GM23338 (cell line): Measurements from ENCODE around the gene PEX10. TPM values are rescaled to one million over a fixed set of nuclear protein-coding genes. Genes with fewer than 3 reads are reported as not detected.

Source experiments
- ATAC-seq: fragments of 200-7000 bp; cut with Tn5 transposase; 3 replicates; pipeline ENCODE4 v1.9.1; 2020
- DNase-seq: peaks from one replicate; pipeline ENCODE4 v3.0.0-alpha.2; 2015; ENCODE audit warnings: low spot score
- H2AFZ ChIP-seq: fragments of 200-600 bp; sonication (generic); 2 replicates; pipeline ENCODE4 v1.8.0; 2016; ENCODE audit warnings: antibody characterized with exemption, mild to moderate bottlenecking, moderate library complexity
- H3F3A ChIP-seq: fragments of 200-600 bp; sonication (generic); replicated peaks from 2 replicates; pipeline ENCODE4 v1.8.0; 2017; ENCODE audit warnings: antibody characterized with exemption, mixed run types, low read depth
- H3K27ac ChIP-seq: fragments of 200-600 bp; sonication (generic); 2 replicates; pipeline ENCODE4 v1.6.1; 2016; ENCODE audit warnings: low read depth
- H3K27me3 ChIP-seq: fragments of 200-600 bp; sonication (generic); 2 replicates; pipeline ENCODE4 v1.8.0; 2016; ENCODE audit warnings: mild to moderate bottlenecking, mixed run types, moderate library complexity; ENCODE audit not compliant: insufficient read depth
- H3K36me3 ChIP-seq: fragments of 200-600 bp; sonication (generic); 2 replicates; pipeline ENCODE4 v1.8.0; 2016; ENCODE audit warnings: mild to moderate bottlenecking; ENCODE audit not compliant: insufficient read depth
- H3K4me1 ChIP-seq: fragments of 200-600 bp; sonication (generic); 2 replicates; pipeline ENCODE4 v1.8.0; 2016; ENCODE audit warnings: mild to moderate bottlenecking, moderate library complexity; ENCODE audit not compliant: insufficient read depth
- H3K4me2 ChIP-seq: fragments of 200-600 bp; sonication (generic); 2 replicates; pipeline ENCODE4 v1.7.1; 2017; ENCODE audit warnings: mixed run types
- H3K4me3 ChIP-seq: fragments of 200-600 bp; sonication (generic); 2 replicates; pipeline ENCODE4 v1.6.1; 2016; ENCODE audit warnings: mixed run types
- H3K79me2 ChIP-seq: fragments of 200-600 bp; sonication (generic); replicated peaks from 2 replicates; pipeline ENCODE4 v1.8.0; 2017; ENCODE audit warnings: mild to moderate bottlenecking; ENCODE audit not compliant: insufficient read depth
- H3K9me2 ChIP-seq: fragments of 200-600 bp; sonication (generic); 2 replicates; pipeline ENCODE4 v1.8.0; 2017; ENCODE audit not compliant: insufficient read depth
- H4K20me1 ChIP-seq: fragments of 200-600 bp; sonication (generic); replicated peaks from 2 replicates; pipeline ENCODE4 v1.8.0; 2017; ENCODE audit warnings: mild to moderate bottlenecking; ENCODE audit not compliant: insufficient read depth
- H3K27ac Mint-ChIP-seq: 2 replicates; pipeline ENCODE4 v1.8.0; 2020; ENCODE audit warnings: inconsistent platforms, mild to moderate bottlenecking, moderate library complexity, mixed read lengths
- H3K27me3 Mint-ChIP-seq: 3 replicates; pipeline ENCODE4 v1.8.0; 2022; ENCODE audit warnings: low read depth, mild to moderate bottlenecking, moderate library complexity, mixed read lengths, inconsistent platforms; ENCODE audit not compliant: insufficient read depth, poor library complexity
- H3K36me3 Mint-ChIP-seq: 3 replicates; pipeline ENCODE4 v1.8.0; 2021; ENCODE audit warnings: low read depth, mild to moderate bottlenecking, inconsistent platforms, moderate library complexity, mixed read lengths
- H3K4me1 Mint-ChIP-seq: 3 replicates; pipeline ENCODE4 v1.8.0; 2020; ENCODE audit warnings: mild to moderate bottlenecking, inconsistent platforms, mixed read lengths
- H3K4me3 Mint-ChIP-seq: 3 replicates; pipeline ENCODE4 v1.8.0; 2021; ENCODE audit warnings: moderate library complexity, mild to moderate bottlenecking, inconsistent platforms, mixed read lengths
- H3K9me3 Mint-ChIP-seq: 3 replicates; pipeline ENCODE4 v1.8.0; 2020; ENCODE audit warnings: moderate library complexity, mild to moderate bottlenecking, inconsistent platforms, mixed read lengths
- CREB1 ChIP-seq: fragments of 250-450 bp; sonication (Bioruptor Pico); IDR thresholded peaks from 2 replicates; pipeline ENCODE4 v1.5.0; 2020; ENCODE audit warnings: low read depth, mild to moderate bottlenecking, moderate library complexity
- CTCF ChIP-seq, 2 experiments: fragments of 200-600 bp in 1 of 2; sonication (generic) in 1 of 2; conservative IDR thresholded peaks; 2 replicates each; pipeline versions ENCODE4 v1.5.1 to v1.6.1; 2016 to 2017; ENCODE audit warnings: antibody characterized with exemption in 2 of 2, low read depth in 2 of 2, mild to moderate bottlenecking in 2 of 2, moderate library complexity in 1 of 2
- ETS1 ChIP-seq: IDR thresholded peaks from 2 replicates; pipeline ENCODE4 v1.6.1; 2016; ENCODE audit warnings: antibody characterized with exemption
- EZH2 ChIP-seq: fragments of 200-600 bp; sonication (generic); IDR thresholded peaks from one replicate; pipeline ENCODE4 v1.8.0; 2017; ENCODE audit warnings: antibody characterized with exemption, mild to moderate bottlenecking, low read depth; ENCODE audit not compliant: unreplicated experiment
- EZH2phosphoT487 ChIP-seq: fragments of 200-600 bp; sonication (generic); IDR thresholded peaks from one replicate; pipeline ENCODE4 v1.8.1; 2018; ENCODE audit warnings: antibody characterized with exemption; ENCODE audit not compliant: unreplicated experiment
- JUNB ChIP-seq: IDR thresholded peaks from one replicate; pipeline ENCODE4 v1.6.1; 2016; ENCODE audit warnings: antibody characterized with exemption; ENCODE audit not compliant: unreplicated experiment
- NANOG ChIP-seq: IDR thresholded peaks from 2 replicates; pipeline ENCODE4 v1.6.1; 2016; ENCODE audit warnings: antibody characterized with exemption, borderline replicate concordance
- POLR2AphosphoS5 ChIP-seq: IDR thresholded peaks from 2 replicates; pipeline ENCODE4 v1.6.1; 2016; ENCODE audit warnings: antibody characterized with exemption, low read depth
- REST ChIP-seq: IDR thresholded peaks from one replicate; pipeline ENCODE4 v1.6.1; 2018; ENCODE audit warnings: antibody characterized with exemption; ENCODE audit not compliant: unreplicated experiment
- STAT1 ChIP-seq: IDR thresholded peaks from one replicate; pipeline ENCODE4 v1.6.1; 2016; ENCODE audit warnings: antibody characterized with exemption; ENCODE audit not compliant: unreplicated experiment
- ZNF114 ChIP-seq: fragments of 250-450 bp; sonication (Bioruptor Pico); IDR thresholded peaks from 2 replicates; pipeline ENCODE4 v1.5.0; 2020; ENCODE audit warnings: mild to moderate bottlenecking, moderate library complexity
- ZNF331 ChIP-seq: fragments of 250-450 bp; sonication (Bioruptor Pico); IDR thresholded peaks from 2 replicates; pipeline ENCODE4 v1.5.0; 2020; ENCODE audit warnings: low read depth, mild to moderate bottlenecking, moderate library complexity
- polyA plus RNA-seq: library from polyadenylated mRNA; unstranded; fragments of >200 nt; fragmentation: Nextera tagmentation; extraction: Ambion mirVana; gene quantifications from 2 replicates; pipeline ENCODE4 v1.2.1, GENCODE V29; 2016
- total RNA-seq: library from RNA; depleted of rRNA; stranded (reverse); fragments of >200 nt; shearing (Covaris generic); gene quantifications from 2 replicates; pipeline ENCODE4 v1.2.3, GENCODE V29; 2014

Gene PEX10
- total and polyA plus RNA-seq, 2 experiments from 2014 or later = 15.0 to 53.9 TPM

- Histone ChIP-seq H3K4me2 (no peak overlapping the region), H3F3A (no peaks in the 10 kb centered on the region), H3K79me2 (no peaks in the 10 kb centered on the region), H3K27ac (no peak overlapping the region), H2AFZ (no peak overlapping the region), H3K27me3 (no peaks in the 10 kb centered on the region), H4K20me1 (no peaks in the 10 kb centered on the region; the same call in 1 of the 2 replicates), H3K4me1 (no peaks in the 10 kb centered on the region), H3K4me3 (no peak overlapping the region), H3K36me3 (no peaks in the 10 kb centered on the region), H3K9me2 (no peaks in the 10 kb centered on the region)
- ATAC-seq = peak; percentile 95
- TF ChIP-seq EZH2 (no peak), POLR2AphosphoS5 (no peak), CTCF (conservative IDR thresholded peaks at IDR 0.05; ENCODE audit: low read depth in 2 of 2) (peak; percentile 77 to 99)
- peak; percentile 89 for DNase-seq
- H3K36me3 Mint-ChIP-seq = no peaks in the 10 kb centered on the region
- H3K9me3 Mint-ChIP-seq = no peaks in the 10 kb centered on the region
- H3K4me3 Mint-ChIP-seq = no peak overlapping the region
- no peak overlapping the region for H3K27ac Mint-ChIP-seq
- no peaks in the 10 kb centered on the region for H3K4me1 Mint-ChIP-seq
- H3K27me3 Mint-ChIP-seq = peaks cover 5% of the 10 kb centered on the region
Measured at GRCh38 chr1:2381741-2382620, 30.4 kb downstream of the PEX10 start.

- no peak for DNase-seq
- Mint-ChIP-seq H3K9me3 (no peaks in the 10 kb centered on the region), H3K27me3 (peaks cover 5% of the 10 kb centered on the region), H3K36me3 (no peaks in the 10 kb centered on the region), H3K4me1 (no peaks in the 10 kb centered on the region), H3K27ac (no peak overlapping the region), H3K4me3 (no peak overlapping the region)
- no peaks in the 10 kb centered on the region for H3F3A ChIP-seq
- no peak overlapping the region for H2AFZ ChIP-seq
- H3K4me1 ChIP-seq = no peaks in the 10 kb centered on the region
- H3K79me2 ChIP-seq = no peaks in the 10 kb centered on the region
- H3K4me2 ChIP-seq = no peak overlapping the region
- ATAC-seq = no peak
- no peaks in the 10 kb centered on the region for H3K9me2 ChIP-seq
- H3K4me3 ChIP-seq = no peak overlapping the region
- no peaks in the 10 kb centered on the region; the same call in 1 of the 2 replicates for H4K20me1 ChIP-seq
- no peaks in the 10 kb centered on the region for H3K27me3 ChIP-seq
- no peaks in the 10 kb centered on the region for H3K36me3 ChIP-seq
- H3K27ac ChIP-seq = no peak overlapping the region
- TF ChIP-seq ETS1 (no peak), CTCF (conservative IDR thresholded peaks at IDR 0.05; ENCODE audit: low read depth in 2 of 2) (no peak), STAT1 (no peak), EZH2 (no peak), CREB1 (CRISPR knock-in tag) (no peak), ZNF331 (no peak), EZH2phosphoT487 (no peak), POLR2AphosphoS5 (no peak), NANOG (no peak), JUNB (no peak), REST (no peak), ZNF114 (no peak)
Measured at GRCh38 chr1:2380816-2381591, 31.4 kb downstream of the PEX10 start.
